Stimulated activated CD4-positive, alpha-beta T cell treated with anti-CD3 and anti-CD28 coated beads, Interleukin-1b, Interleukin-23, amount 100 ng/mL, for 48 hours (primary cell): ENCODE data around the gene TPM2.
A peak's percentile ranks its signal among the peaks of the same experiment; 100 is the strongest.
"Not testable (repeated sequence)": the region's sequence is repeated elsewhere in the genome, so short reads cannot be mapped to it uniquely, and the experiment has no call there.

Experiments
- DNase-seq: peaks from one replicate; pipeline ENCODE4 v3.0.0-alpha.2; 2020

TPM2 gene

DNA sequence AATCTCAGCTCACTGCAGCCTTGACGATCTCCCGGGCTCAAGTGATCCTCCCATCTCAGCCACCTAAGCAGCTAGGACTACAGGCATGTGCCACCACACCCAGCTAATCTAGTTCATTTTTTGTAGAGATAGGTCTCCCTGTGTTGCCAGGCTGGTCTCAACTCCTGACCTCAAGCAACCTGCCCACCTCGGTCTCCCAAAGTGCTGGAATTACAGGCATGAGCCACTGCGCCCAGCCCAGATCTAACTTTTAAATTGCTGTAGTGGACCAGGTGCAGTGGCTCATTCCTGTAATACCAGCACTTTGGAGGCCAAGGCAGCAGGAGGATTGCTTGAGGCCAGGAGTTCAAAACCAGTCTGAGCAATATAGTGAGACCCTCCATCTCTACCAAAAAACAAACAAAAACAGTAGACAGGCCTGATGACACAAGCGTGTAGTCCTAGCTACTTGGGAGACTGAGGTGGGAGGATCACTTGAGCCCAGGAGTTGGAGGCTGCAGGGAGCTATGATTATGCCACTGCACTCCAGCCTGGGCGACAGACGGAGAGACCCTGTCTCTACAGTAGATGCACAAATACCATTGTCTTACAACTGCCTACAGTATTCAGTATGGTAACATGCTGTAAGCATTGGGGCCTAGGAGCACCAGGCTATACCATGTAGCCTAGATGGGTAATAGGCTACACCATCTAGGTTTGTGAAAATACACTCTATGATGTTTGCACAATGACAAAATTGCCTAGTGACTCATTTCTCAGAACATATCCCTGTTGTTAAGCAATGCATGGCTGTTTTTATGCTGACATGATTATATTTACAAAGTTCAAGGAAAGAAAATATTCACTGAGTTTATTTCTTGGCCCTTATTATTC is 37.5 kb downstream of the TPM2 start:
- DNase-seq: no peak

DNA sequence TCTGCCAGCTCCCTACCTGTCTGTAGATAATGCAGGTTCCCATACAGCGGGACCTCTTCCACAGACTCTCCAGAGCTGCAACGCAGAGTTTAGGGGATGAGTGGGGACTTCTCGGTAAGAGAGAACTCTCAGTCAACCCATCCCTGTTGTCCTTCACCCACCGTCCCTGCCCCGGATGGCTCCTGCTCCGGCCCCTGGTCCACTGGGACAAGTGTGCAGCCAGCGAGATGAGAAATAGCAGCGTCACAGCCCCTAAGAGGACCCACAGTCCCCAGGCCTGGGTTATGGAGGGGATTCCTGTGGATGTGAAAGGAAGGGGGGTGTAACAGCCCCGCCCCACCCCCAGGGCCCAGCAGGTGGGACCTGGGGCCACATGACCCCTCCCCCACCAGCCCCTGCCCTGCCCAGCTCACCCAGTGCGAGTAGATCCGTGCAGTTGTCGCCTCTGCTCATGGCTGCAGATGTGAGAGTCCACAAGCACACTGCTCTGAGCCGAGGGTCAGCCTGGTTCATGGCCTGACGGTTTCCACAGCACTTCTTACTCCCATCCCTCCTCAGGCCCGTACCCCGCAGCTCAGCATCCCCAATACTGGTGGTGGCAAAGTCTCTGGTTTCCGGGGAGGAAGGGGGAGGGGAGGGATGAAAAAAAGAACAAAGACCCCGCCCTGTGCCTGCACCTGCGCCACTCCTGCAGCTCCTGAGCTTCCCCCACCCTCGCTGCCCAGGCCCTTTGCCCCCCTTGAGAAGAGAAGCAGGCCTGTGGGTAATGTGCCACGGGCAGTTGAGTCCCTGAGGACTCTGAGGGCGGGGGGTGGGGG is 39.2 kb downstream of the TPM2 start, which contains the start of gene SIT1:
SIT1 (minus strand) TSS at position 591 of the 818 bp plus-strand sequence; CDS start at position 513, 78 bp downstream.
- peak; percentile 33 for DNase-seq

DNA sequence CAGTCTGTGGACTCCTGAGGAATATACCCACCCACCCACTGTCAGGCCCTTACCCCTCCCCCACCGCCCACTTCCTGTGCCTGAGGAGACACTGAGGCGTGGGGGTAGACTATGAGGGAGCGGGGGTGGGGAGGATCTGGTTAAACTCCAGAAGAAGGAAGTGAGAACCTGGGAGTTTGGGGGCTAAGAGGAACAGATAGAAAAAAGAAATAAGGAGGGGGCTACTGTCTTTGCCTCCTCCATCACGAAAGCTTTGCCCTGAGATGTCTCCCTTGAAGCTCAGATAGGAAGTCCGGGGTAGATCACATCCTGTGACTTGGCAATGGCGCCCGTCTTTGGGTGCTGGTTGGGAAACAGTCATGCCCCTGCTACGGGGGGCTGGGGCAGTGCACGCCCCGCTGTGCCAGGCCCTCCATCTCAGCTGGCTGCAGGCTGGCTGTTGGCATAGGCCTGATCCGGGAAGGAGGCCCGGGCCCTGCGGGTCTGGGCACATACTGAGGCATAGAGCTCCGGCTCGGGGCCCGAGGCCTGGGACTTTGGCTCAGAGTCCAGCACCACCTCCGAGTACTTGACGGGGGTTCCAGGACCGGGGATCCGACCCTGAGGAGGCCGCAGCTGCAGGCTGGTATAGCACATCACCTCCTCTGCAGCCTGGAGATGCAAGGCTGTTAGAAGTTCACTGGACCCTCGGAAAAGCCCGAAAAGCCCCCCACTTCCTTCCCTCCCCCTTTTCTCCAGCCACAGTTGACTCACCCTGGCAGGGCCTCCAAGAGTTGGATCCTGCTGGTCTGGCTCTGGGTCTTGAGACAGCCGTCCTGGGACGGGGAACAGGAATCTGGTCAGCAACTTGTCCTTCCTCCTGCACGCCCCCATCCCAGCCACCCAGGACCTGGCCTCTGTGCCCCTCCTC is 40.0 kb downstream of the TPM2 start:
- DNase-seq: peak; percentile 36

DNA sequence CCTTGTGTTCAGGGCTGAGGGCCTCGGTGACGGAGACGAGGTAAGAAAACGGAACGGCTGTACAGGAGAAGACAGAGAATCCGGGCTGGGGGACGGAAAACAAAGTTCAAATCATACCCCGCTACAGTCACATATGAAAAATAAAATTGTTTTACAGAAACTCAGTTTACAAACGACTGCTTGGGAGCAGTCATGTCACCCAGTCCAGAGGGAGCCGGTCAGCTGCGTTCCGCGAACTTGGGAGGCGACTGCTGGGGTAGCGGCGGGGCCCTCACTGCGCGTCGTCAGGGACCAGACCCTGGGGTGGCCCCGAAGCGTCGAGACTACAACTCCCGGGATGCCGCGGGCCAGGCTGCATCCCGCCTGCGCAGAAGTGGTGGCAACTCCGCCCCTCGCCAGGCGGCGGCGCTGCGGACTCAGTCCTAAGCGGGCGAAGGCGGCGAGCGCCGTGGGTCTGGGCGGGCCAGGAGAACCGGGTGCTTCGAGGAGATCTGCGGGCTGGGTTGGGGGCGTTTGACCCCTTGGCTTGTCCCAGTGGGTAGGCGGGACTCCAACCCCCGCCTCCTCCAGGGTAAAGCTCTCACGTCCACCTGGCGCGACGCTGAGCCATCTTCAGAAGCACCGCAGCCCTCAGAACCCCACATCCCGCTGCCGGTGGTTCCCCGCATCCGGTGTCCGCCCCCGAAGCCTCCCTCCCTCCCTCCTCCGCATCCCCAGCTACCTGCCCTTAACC is 43.0 kb downstream of the TPM2 start:
- DNase-seq: peak; percentile 89

DNA sequence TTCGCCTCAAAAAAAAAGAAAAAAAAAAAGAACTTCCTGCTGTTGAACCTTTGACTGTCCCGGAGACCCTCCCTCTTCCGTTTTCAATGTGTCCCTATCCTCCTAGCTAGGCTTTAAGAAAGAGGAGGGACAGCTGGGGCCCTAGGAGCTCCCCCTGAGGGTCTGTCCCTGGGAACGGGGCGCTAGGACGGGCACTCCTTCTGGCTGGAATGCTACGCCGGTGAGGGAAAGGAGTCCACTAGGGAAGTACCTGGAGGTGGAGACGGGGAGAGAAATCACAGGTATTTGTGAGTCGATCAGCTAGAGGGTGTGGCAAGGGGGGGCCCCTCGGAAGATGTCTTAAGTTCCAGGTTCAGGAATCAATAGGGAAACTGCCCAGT is 43.6 kb downstream of the TPM2 start:
- no peak for DNase-seq

DNA sequence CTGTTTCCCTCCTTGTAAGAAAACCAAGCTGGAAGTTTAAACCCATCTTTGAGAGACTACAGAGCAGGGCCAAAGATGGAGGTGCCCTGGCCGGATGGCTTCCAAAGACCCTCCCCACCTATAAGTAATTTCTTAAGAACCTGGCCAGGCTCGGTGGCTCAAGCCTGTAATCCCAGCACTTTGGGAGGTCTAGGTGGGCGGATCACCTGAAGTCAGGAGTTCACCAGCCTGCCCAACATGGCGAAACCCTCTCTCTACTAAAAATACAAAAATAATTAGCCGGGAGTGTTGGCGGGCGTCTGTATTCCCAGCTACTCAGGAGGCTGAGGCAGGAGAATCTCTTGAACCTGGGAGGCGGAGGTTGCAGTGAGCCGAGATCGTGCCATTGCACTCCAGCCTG is 44.0 kb downstream of the TPM2 start:
- DNase-seq: not testable (repeated sequence)

DNA sequence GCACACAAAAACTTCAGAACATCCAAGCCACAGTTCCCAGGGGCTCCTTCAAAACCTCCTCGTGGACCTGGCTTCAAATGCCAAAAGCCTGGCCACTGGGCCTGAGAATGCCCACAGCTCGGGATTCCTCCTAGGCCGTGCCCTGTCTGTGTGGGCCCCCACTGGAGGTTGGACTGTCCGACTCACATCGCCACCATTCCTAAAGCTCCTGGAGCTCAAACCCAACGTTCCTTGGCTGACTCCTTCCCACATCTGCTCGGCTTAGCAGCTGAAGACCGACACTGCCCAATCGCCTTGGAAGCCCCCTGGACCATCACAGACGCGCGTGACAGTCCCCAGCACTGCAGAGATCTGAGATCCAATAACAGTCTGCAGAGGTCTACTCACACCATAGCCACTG is 46.7 kb downstream of the TPM2 start:
- DNase-seq: no peak

DNA sequence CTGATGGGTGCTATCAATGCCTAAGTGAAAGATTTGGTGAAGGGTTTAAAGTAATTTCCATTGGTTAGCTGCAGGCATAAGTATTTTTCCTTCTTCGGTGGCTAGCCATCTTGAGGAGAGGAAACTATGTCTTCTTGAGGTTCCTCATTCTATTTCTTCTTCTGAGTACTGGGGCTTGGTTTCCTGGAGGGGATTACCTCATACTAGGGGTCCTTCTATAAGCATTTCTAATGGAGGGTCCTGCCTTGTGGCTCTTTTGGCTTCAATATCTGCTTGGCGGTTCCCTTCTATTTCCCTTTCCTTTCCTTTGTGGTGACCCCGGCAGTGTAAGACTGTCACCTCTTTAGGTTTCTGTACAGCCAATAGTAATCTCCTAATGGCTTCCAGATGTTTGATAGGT is 48.2 kb downstream of the TPM2 start:
- DNase-seq: not testable (repeated sequence)

DNA sequence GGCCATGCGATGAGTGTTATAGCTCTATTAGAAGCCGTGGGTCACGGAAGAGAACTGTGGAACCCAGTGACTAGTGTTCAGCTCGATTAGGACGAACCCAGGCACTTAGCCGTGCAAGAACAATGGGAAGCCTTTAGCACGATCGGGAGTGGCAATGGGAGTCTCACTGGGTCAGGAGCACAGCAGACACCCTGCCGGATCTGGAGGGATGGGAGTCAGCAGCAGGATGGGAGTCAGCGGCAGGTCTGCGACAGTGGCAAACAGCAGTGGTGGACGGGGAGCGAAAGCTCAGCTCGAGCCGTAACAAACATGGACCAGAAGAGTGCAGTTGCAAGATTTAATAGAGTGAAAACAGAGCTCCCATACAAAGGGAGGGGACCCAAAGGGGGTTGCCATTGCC is 49.3 kb downstream of the TPM2 start:
- not testable (repeated sequence) for DNase-seq

DNA sequence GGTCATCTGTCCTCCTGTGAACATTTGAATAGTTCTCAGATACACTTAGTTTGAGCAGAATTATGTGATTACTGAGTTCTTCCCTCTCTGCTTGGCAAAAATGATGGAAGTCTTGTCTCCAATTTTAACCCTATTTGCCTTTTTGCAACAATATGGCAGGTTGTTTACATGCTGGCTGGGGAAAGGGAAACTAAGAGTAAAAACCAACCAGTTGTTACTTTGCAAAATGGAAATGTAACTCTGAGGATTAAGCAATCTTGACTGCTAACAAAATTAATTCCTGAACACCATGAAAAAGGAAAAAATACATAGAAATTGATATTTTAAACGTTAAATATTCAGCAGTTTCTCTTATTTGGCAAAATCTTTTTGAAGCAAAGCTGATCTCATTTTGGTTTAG is 50.1 kb downstream of the TPM2 start:
- DNase-seq: no peak

DNA sequence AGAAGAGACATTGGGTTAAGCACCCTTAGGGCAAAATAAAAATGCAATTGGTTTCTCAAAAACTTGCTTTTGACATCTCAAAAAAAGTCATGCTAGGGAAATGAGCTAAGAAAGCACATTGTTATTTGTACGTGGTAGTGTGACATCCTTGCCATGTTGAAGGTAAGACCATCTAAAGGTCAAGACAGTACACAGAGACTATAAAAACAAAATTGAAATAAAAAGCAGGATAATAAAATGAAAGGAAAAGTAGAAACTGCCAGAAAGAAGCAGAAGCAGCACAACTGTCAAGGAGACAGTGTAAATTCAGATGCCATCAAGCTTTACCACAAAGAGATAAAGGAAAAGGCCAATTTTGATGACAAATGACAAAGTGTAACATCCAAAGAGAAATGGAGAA is 50.5 kb downstream of the TPM2 start:
- DNase-seq: not testable (repeated sequence)

DNA sequence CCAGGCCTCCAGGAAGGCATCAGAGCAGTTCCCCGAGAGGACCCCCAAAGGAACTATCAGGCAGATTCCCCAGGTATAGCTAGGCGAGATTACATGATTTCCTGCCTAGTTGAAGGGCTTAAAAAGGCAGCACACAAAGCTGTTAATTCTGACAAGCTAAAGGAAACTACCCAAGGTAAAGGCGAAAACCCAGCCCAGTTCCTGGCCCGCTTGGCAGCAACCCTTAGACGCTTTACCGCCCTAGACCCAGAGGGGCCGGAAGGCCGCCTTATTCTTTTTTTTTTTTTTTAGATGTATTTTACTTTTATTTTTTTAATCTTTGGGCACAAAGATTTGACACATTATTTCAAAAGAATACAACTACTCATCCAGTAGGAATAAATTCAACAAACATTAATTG is 51.0 kb downstream of the TPM2 start:
- DNase-seq: not testable (repeated sequence)

DNA sequence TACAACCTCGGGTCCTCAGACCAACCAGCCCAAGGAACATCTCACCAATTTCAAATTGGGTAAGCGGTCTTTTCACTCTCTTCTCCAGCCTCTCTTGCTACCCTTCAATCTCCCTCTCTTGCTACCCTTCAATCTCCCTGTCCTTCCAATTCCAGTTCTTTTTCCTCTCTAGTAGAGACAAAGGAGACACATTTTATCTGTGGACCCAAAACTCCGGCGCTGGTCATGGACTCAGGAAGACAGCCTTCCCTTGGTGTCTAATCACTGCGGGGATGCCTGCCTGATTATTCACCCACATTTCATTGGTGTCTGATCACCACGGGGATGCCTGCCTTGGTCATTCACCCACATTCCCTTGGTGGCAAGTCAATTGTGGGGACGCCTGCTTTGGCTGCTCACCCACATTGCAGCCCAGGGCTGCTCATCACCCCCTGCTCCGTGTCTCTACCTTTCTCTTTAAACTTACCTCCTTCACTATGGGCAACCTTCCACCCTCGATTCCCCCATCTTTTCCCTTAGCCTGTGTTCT is 52.2 kb downstream of the TPM2 start:
- not testable (repeated sequence) for DNase-seq

DNA sequence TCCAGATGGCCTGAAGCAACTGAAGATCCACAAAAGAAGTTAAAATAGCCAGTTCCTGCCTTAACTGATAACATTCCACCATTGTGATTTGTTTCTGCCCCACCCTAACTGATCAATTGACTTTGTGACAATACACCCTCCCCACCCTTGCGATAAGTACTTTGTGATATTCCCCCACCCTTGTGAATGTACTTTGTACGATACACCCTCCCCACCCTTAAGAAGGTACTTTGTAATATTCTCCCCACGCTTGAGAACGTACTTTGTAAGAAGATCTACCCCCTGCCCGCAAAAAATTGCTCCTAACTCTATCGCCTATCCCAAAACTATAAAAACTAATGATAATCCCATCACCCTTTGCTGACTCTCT is 52.9 kb downstream of the TPM2 start:
- not testable (repeated sequence) for DNase-seq

DNA sequence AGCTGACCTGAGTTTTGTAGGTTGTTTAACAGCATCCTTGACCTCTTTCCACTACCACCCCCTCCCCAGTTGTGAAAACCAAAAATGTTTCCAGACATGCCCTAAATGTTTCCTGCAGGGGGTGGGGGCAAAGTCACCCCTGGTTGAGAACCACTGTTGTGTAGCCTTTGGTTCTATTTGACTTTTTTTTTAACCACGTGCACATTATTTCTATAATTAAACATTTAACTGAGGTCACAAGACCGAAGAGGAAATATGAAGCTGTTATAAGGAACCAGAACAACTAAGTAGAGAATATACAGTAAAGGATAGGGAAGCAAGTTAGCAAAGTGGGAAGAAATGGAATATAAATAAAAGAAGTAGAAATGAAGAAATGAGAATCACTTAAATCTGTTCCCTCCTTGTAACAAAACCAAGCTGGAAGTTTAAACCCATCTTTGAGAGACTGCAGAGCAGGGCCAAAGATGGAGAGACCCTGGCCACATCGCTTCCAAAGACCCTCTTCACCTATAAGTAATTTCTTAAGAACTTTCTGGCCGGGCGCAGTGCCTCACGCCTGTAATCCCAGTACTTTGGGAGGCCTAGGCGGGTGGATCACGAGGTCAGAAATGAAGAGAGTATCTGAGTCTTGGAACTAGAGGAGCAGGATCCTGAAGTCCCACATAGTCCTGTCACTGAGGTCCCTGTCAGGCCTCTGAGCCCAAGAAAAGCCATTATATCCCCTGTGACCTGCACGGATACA is 53.4 kb downstream of the TPM2 start:
- no peak for DNase-seq

DNA sequence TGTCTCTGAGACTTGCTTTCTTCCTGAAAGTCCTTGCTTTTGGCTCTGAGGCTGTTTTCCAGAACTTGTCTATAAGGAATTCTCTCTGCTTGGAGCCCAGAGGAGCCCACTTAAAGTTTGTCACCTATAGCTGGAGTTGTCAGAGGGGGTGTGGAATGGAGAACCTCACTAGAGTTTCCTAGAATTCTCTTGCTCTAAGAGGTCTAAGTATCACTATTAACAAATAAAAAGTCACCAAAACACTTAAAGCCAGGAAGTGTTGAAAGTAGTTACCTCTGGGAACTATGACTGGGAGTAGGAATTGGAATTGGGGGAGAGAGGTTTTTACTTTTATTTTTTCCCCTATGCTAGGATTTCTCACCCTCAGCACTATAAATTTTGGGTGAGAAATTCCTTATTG is 54.0 kb downstream of the TPM2 start:
- DNase-seq: no peak
